Hepatic stellate cell (primary cell): ENCODE results near the gene SPNS1.
A peak's percentile ranks its signal among the peaks of the same experiment; 100 is the strongest.
"Not testable (repeated sequence)": the region's sequence is repeated elsewhere in the genome, so short reads cannot be mapped to it uniquely, and the experiment has no call there.

ENCODE experiments used
- DNase-seq: peaks from one replicate; pipeline ENCODE4 v3.0.0; 2011; ENCODE audit warnings: low spot score

Gene SPNS1

DNA sequence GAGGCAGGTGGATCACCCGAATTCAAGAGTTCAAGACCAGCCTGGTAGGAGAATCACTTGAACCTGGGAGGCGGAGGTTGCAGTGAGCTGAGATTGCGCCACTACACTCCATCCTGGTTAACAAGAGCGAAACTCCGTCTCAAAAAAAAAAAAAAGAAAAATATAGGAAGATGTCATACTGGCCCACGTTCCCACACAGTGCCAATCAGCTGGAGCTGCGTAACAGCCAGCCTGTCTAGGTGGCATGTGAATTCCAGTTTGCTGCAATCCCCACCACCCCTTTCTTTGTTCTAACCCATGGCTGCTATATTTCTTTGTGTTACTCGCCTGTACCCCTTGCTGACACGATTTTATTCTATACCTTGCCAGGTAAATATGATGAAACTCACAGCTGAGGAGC is 16.4 kb upstream of the SPNS1 start:
- no peak for DNase-seq

DNA sequence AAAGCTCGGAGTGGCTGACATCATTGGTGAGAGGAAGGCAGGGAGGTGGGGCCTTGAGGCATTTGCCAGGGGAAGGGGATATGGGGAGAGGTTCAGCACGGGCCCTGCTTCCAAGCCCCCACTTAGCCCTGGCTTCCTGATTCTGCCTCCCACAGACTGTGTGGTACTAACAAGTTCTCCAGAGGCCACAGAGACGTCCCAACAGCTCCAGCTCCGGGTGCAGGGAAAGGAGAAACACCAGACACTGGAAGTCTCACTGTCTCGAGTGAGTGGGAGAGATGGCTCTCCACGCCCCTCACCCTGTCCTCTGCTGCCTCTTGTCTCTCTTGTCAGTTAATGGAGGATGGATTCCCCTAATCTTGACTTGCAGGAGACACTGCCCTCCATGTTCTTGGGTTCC is 15.7 kb upstream of the SPNS1 start:
- no peak for DNase-seq

DNA sequence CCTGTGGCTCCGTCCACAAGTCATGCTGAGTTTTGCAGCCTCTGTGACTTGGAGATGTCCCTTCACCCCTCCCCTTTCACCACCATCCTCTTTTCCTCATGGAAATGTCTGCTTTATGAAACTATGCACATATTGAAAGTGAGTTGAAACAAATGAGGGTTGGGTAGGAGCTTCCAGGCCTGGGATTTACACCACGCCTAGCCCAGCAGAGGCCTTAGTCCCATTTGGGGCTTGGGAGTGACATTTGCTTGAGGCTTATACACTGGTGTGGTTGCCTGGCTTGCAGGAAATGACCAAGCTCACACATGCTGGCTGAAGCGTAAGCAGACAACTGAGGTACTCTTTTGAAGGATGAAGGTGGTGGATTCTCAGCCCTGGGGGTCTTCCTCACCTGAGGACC is 10.5 kb upstream of the SPNS1 start:
- DNase-seq: no peak

DNA sequence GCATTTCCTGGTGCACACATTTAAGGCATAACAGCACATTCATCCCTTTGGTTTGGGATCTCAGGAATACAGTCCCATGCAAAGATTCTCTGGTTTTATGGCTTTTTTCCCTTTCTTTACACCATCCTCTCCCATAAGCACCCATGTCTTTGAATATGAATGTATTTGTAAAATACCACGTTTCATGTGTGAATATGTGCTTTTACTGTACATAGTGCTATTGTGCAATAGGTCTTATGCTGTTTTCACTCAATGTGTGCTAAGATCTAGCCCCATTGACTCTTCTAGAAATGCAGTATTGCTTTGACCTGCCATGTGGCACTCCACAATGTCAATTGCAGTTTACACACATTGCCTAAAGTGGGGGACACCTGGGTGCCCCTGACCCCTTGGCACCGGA is 10.1 kb upstream of the SPNS1 start:
- DNase-seq: no peak

DNA sequence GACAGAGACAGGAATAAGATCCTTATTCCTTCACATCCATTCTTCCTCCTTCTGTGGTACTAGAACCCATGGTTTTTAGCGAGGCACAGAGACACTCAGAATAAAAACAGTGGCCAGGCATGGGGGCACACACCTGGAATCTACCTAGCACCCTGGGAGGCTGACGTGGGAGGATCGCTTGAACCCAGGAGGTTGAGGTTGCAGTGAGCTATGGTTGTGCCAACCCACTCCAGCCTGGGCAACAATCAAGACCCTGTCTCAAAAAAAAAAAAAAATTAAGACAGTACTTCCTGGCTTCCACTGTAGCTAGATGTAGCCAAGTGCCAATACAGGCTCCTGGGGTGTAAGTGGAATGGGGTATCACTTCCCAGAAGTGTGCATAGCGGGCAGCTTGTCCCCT is 7.4 kb upstream of the SPNS1 start:
- no peak for DNase-seq

DNA sequence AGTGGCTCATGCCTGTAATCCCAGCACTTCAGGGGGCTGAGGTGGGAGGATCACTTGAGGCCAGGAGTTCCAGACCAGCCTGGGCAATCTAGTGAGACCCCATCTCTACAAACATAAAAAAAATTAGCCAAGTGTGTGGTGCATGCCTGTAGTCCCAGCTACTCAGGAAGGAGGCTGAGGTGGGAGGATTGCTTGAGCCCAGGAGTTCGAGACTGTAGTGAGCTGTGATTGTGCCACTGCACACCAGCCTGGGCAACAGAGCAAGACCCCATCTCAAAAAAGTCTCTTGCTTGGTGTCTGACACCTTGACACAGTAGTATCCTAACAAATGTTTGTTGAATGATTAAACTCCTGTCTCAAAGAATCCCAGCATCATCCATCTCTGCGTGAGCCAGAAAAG is 4.9 kb upstream of the SPNS1 start:
- DNase-seq: not testable (repeated sequence)

DNA sequence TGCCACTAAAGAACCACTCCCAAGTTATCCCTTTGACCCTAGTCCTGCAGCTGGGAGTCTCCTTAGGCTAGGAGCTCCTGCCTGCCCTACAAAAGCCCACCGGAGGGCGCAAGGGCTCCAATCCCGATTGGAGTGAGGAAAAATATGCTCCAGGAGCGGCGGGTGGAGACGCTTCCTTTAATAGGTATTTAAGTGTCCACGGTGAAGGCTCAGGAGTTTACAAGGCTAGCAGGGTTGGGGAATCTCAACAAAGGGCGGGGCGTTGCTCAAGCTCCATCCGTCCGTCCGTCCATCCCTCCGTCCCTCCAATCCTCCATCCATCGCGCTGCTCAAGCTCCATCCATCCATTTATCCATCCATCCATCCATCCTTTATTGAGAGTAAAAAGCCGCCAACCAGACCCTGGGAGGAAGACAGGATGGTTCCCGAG is 556 bp upstream of the SPNS1 start:
- DNase-seq: peak; percentile 74

DNA sequence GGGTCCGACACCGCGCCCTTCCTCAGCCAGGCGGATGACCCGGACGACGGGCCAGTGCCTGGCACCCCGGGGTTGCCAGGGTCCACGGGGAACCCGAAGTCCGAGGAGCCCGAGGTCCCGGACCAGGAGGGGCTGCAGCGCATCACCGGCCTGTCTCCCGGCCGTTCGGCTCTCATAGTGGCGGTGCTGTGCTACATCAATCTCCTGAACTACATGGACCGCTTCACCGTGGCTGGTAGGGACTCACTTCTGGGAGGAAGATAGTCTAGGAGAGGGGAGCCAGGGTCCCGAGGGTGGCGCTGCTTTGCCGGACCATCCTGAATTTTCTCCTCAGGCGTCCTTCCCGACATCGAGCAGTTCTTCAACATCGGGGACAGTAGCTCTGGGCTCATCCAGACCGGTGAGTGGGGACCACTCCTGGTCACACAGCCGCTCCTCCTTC is 601 bp downstream of the SPNS1 start:
- DNase-seq: no peak

DNA sequence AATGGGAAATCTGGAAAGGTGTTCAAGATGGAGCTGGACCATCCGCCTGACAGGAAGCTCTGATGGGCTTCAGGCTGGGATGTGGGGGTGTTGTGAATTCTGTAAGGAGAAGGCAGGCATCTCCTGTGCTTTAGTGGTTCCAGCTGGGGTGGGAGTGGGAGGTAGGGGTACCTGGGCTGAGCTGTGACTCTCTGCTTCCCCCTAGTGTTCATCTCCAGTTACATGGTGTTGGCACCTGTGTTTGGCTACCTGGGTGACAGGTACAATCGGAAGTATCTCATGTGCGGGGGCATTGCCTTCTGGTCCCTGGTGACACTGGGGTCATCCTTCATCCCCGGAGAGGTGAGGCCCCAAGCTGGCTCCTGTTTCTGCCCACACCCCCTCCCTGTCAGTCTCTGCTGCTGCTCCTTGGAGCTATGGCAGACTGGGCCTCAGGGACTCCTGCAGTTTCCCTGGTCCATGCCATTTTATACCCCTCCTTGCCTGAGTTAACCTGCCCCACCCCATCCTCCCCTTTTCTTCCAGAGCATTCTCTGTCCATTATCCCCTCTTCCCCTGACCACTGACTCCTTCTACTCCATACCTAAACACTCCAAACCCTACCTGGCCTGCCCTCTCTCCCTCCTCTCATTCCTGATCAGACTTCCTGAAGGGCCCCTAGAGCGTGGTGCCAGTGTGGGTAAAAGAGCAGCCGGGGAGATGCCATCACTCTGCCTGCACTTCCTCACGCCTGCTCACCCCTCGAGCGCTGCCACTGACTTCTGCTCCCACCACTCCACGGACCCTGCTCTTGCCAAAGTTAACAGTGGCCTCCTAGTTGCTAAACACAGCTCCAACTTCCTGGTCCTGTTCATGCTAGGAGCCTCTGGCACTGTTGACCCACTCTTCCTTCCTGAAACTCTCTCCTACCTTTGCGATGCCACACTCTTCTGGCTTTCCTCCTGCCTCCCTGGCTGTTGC is 3.4 kb downstream of the SPNS1 start:
- no peak for DNase-seq

DNA sequence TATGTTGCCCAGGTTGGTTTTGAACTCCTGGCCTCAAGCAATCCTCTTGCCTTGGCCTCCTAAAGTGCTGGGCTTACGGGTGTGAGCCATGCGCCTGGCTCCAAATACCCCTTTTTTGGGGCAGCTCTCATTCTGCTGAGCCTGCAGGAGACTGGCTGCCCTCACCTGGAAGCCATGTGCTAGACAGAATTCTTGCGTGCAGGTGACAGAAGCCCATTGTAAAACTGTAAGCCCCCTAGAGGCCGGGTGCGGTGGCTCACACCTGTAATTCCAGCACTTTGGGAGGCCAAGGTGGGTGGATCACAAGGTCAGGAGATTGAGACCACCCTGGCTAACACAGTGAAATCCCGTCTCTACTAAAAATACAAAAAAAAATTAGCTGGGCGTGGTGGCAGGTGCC is 5.8 kb downstream of the SPNS1 start:
- DNase-seq: not testable (repeated sequence)

DNA sequence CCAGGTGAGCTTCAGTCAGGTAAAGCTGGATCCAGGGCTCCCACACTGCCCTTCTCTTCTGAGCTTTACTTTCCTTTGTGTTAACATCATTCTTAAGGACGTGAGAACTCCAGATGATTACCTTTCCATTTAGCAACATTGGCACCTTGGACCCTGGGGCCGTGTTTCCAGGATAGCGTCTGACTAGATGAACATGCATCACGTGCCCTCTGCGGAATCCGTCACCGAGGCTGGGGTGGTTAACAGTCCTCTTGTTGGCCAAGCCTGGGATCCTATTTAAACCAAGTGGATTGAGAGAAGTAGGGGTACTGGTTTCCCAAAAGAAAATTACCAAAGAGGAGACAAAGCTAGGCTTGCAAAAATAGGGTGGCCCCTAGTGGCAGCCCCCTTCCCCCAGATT is 6.4 kb downstream of the SPNS1 start:
- no peak for DNase-seq

DNA sequence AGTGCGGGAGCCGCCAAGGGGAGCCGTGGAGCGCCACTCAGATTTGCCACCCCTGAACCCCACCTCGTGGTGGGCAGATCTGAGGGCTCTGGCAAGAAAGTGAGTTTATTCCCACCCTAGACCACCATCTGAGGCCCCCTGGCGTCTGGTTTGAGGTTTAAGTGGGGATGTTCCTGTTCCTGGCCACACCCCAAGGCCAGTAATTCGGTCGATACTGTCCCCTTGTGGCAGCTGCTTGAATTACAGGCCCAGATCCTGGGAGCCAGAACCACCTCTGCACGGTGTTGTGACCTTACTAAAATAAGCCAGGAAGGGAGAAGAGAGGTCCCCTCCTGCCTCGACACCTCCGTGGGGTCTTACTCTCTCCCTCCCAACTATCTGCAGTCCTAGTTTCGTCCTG is 6.9 kb downstream of the SPNS1 start:
- no peak for DNase-seq

DNA sequence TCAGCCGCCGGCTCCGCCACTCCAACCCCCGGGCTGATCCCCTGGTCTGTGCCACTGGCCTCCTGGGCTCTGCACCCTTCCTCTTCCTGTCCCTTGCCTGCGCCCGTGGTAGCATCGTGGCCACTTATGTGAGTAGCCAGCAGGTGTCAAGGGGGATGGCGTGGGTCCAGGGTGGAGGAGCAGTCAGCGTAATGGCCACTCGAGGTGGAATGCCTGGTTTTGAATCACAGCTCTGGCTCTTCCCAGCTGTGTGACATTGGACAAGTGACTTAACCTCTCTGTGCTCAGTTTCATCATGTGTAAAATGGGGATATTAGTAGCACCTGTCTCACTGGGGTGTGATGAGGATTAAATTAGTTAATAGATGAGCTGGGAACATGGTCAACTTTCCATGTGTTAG is 7.8 kb downstream of the SPNS1 start:
- no peak for DNase-seq

DNA sequence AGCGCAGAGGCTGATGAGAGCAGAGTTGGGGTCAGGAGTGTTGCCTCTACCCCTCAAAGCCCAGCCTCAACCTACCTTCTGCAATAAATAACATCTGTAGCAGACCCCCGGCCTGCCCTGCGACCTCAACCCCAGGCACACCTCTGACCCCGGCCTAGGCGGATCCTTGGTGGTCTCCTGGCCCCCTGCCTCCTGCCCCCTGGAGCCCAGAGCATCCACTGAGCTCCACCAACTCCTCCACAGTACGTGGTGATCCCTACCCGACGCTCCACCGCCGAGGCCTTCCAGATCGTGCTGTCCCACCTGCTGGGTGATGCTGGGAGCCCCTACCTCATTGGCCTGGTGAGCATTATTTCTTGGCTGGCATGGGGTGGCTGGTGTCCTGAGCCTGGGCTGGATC is 8.4 kb downstream of the SPNS1 start:
- no peak for DNase-seq

DNA sequence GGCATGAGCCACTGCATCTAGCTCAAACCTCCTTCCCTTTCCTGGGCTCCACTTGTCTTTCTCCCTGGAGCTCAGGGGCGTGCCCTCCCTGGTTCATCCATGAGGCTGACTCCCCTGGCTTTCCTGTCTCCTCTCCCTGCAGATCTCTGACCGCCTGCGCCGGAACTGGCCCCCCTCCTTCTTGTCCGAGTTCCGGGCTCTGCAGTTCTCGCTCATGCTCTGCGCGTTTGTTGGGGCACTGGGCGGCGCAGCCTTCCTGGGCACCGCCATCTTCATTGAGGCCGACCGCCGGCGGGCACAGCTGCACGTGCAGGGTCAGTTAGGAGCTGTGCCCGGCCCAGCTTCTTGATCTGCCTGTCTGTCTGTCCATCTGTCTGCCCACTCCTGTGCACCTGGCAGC is 9.1 kb downstream of the SPNS1 start:
- no peak for DNase-seq

DNA sequence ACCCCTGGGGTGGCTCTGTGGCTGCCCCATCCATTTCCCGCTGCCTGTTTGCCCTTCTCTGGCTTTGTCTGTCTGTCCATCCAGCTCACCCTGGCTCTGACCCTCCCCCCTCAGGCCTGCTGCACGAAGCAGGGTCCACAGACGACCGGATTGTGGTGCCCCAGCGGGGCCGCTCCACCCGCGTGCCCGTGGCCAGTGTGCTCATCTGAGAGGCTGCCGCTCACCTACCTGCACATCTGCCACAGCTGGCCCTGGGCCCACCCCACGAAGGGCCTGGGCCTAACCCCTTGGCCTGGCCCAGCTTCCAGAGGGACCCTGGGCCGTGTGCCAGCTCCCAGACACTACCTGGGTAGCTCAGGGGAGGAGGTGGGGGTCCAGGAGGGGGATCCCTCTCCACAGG is 9.5 kb downstream of the SPNS1 start:
- no peak for DNase-seq

DNA sequence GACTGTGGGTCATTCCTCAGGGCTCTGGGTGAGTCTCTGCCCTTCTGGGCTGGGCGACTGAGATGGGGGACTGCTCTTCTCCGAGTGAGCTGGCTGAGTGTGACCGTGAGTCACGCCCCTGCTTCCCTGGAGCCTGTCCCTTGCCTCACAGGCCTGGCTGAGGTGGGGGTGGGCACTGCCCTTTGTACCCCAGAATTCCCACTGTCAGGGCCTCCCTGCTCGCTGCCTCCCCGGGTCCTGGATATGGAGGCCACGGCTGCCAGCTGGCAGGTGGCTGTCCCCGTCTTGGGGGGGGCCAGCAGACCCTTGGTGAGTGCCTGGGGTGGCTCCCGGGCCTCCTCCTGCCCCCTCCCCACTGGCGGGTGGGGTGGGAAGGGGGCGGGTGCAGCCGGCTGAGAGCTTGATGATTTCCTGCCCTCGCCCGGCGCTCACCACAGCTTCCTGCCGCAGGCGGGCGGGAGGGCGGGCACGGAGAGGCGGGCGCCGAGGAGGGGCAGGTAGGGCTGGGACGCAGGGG is 10.1 kb downstream of the SPNS1 start, which contains the start of gene LAT:
LAT (plus strand) TSS at position 434 of the 517 bp plus-strand sequence. CDS start 366 bp downstream, outside the sequence.
- no peak for DNase-seq

DNA sequence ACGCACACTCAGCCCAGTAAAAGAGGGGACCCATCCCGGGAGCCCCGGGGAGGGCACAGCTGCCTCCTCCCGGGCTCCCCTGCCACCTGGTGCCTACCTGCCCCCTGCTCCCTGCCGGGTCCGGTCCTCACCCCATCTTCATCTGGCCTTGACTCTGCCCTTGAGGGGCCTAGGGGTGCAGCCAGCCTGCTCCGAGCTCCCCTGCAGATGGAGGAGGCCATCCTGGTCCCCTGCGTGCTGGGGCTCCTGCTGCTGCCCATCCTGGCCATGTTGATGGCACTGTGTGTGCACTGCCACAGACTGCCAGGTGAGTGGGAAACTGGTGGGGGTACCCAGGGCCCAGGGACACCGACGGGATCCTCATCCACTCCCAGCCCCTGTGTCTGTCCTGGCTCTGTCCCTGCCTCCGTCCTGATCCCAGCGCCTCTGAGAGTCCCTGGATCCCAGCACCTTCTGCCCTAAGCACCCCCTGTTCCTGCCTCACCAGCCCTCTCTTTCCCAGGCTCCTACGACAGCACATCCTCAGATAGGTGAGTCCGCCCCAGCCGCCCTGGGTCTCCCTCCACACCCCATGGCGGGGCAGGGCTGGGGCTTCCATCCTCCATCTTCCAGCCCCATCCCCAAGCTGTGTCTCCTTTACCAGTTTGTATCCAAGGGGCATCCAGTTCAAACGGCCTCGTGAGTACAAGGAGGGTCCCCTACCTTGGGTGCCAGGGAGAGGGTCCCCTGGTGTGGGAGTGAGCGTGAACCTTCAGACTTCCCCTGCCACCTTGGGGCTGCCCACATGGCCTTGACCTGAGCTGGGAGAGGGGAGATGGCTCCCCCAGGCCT is 10.8 kb downstream of the SPNS1 start:
- DNase-seq: no peak

DNA sequence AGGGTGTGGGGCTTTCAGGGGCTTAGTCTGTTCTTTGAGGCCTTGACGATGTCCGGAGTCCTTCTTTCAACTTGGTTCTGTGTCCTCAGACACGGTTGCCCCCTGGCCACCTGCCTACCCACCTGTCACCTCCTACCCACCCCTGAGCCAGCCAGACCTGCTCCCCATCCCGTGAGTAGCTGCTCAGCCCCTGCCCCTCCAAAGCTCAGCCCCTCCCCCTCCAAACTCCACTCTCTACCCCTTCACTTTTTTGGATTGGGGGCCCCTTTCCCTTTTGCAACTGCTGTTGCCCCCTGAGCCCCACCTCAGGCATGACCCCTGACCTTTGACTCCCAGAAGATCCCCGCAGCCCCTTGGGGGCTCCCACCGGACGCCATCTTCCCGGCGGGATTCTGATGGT is 11.5 kb downstream of the SPNS1 start:
- DNase-seq: no peak

DNA sequence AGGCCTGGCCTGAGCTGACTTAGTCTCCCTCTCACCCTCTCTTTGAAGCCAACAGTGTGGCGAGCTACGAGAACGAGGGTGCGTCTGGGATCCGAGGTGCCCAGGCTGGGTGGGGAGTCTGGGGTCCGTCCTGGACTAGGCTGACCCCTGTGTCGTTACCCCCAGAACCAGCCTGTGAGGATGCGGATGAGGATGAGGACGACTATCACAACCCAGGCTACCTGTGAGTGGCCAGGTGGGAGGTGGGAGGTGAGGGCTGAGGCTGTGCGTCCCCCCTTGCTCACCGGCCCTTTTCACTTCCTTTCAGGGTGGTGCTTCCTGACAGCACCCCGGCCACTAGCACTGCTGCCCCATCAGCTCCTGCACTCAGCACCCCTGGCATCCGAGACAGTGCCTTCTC is 11.9 kb downstream of the SPNS1 start:
- DNase-seq: no peak

DNA sequence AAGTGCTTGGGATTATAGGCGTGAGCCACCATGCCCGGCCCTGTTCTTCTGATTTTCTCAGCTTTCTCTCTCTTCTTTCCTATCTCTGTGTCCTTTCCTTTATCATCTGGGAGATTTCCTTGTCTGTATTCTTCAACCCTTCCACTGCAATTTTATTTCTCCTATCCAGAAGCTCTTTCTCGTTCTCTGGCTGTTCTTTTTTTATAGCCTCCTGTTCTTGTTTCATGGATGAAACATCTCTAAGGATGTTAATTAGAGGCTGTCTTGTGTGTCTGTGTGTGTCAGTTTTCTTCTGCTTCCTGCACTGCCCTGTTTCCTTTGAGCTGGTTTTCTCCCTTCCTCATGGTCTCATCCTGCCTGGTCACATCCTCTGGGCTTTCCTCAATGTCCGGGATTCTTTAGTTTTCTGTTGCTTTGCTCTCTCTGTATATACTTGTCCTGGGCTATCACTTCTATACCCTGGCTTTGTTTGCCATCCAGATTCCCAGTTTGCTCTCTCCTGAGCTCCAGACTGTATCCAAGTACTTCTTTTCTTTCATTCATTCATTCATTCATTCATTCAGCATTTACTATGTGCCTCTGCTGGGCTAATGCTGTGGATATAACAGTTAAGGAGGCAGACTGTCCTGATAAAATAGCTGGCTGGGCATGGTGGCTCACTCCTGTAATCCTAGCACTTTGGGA is 12.7 kb downstream of the SPNS1 start:
- no peak for DNase-seq

DNA sequence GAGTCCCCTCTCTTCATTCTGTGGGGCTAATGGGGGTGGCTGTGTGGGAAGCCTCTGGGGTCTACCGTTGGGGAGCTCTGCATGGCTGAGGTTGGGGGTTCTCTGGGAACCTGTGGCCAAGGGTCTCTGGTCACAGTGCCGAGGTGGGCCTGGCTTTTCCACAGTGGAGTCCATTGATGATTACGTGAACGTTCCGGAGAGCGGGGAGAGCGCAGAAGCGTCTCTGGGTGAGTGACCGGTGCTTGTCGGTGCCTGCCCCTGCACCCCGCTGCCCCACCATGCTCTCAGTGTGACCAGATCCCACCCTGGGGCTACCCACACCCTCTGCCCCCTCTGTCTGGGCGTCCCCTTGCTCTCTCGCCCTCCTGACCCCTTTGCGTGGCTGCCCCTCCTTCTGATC is 14.8 kb downstream of the SPNS1 start:
- DNase-seq: no peak
